Panc1 (cell line): ENCODE measurements around the gene GOLGA8B. TPM values are rescaled to one million over a fixed set of nuclear protein-coding genes. Genes with fewer than 3 reads are reported as not detected.

Source experiments
- ATAC-seq: fragments of 200-7000 bp; cut with Tn5 transposase; 2 replicates; pipeline ENCODE4 v1.9.1; 2020; ENCODE audit warnings: mild to moderate bottlenecking, moderate library complexity
- BruUV-seq: library from RNA; stranded (reverse); fragments of 400-500 nt; replicated peaks from 2 replicates; lab custom pipeline; 2021; lab: Mats Ljungman, UMichigan
- CTCF ChIA-PET: fragments of 300-600 bp; sonication (Branson Sonifier 250); formaldehyde crosslinking; loops from one replicate; lab custom pipeline; 2022; ENCODE audit warnings: antibody characterized with exemption; lab: Charles Lee
- POLR2A ChIA-PET: fragments of 300-600 bp; sonication (Branson Sonifier 250); formaldehyde crosslinking; loops from one replicate; lab custom pipeline; 2022; ENCODE audit warnings: antibody characterized with exemption; lab: Charles Lee
- DNase-seq: peaks from one replicate; pipeline ENCODE4 v3.0.0-alpha.2; 2010; ENCODE audit warnings: low read depth, low spot score
- H3K27ac ChIP-seq: 2 replicates; pipeline ENCODE4 v1.5.1; 2011; ENCODE audit warnings: mild to moderate bottlenecking, low read length, inconsistent platforms
- H3K27me3 ChIP-seq: fragments of 200-500 bp; sonication (Bioruptor generic); 2 replicates; pipeline ENCODE4 v1.6.0; 2014; ENCODE audit warnings: low read length, inconsistent platforms; ENCODE audit not compliant: control insufficient read depth, insufficient read depth
- H3K36me3 ChIP-seq: fragments of 200-500 bp; sonication (Bioruptor generic); 2 replicates; pipeline ENCODE4 v1.5.1; 2014; ENCODE audit warnings: inconsistent platforms, mild to moderate bottlenecking, low read length, moderate library complexity; ENCODE audit not compliant: control insufficient read depth, insufficient read depth
- H3K4me1 ChIP-seq: 2 replicates; pipeline ENCODE4 v1.5.1; 2011; ENCODE audit warnings: inconsistent platforms, mild to moderate bottlenecking, low read length, moderate library complexity; ENCODE audit not compliant: control insufficient read depth, insufficient read depth
- H3K4me3 ChIP-seq, 2 experiments: 2 replicates each; pipeline ENCODE4 v1.5.1; 2011 to 2012; ENCODE audit warnings: low read depth in 2 of 2, low read length in 2 of 2, mild to moderate bottlenecking in 2 of 2, inconsistent platforms in 1 of 2, moderate library complexity in 1 of 2
- H3K9me3 ChIP-seq: fragments of 200-500 bp; sonication (Bioruptor generic); 2 replicates; pipeline ENCODE4 v1.5.1; 2014; ENCODE audit warnings: low read depth, mild to moderate bottlenecking, inconsistent platforms, low read length, moderate library complexity; ENCODE audit not compliant: control insufficient read depth, insufficient read depth
- CTCF ChIP-seq: fragments of 450-650 bp; IDR thresholded peaks from 2 replicates; pipeline ENCODE4 v1.5.1; 2017; ENCODE audit warnings: mild to moderate bottlenecking
- POLR2AphosphoS5 ChIP-seq: IDR thresholded peaks from 2 replicates; pipeline ENCODE4 v1.6.1; 2012; ENCODE audit warnings: mild to moderate bottlenecking, low read depth, low read length, moderate library complexity
- SIN3A ChIP-seq: IDR thresholded peaks from 2 replicates; pipeline ENCODE4 v1.6.1; 2012; ENCODE audit warnings: low read depth, mild to moderate bottlenecking, low read length, moderate library complexity, borderline replicate concordance; ENCODE audit not compliant: insufficient read depth
- in situ Hi-C: cut with HindIII; loops from 2 replicates; pipeline ENCODE4 v1.10.0; 2016; ENCODE audit warnings: low sequenced_read_pairs, low pct_unique_long_range_greater_than_20kb
- intact Hi-C: fragments of 100-400 bp; cut with micrococcal nuclease; formaldehyde crosslinking; loops from one replicate; pipeline ENCODE4 v1.10.0; 2022; ENCODE audit not compliant: unreplicated experiment
- total RNA-seq: library from RNA; stranded (reverse); gene quantifications from one replicate; pipeline ENCODE4 v1.2.1, GENCODE V29; 2021; ENCODE audit not compliant: unreplicated experiment
- TF ChIP-seq, protein P1 (sequence below), 2 experiments: IDR thresholded peaks; 2 replicates each; pipeline ENCODE4 v1.6.1; 2011 to 2012; ENCODE audit warnings: low read depth in 2 of 2, control low read depth in 1 of 2, low read length in 1 of 2, mild to moderate bottlenecking in 1 of 2, moderate library complexity in 1 of 2; ENCODE audit not compliant: insufficient read depth in 1 of 2

GOLGA8B gene
- total RNA-seq, 1 experiment from 2014 or later, result 161 TPM

DNA sequence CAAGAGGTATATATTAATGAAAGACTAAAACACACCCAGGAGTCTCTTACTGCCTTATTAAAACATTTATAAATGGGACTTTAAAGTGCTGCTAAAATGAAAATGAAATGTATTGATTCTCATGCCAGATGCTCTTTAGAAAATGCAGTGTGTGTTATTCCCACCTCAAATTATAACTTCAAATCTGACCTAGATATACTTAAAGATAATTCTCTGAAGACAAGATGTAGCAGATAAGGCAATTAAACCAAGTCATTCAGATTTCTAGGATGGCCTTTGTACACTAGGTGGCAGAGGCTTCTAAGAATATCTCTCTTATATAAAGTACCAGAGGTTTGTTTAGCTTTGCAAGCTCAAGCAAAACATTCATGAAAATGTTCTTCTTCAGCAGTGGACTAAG is 26.9 kb upstream of the GOLGA8B start:
- ATAC-seq (peak; percentile 81), DNase-seq (no peak)
- BruUV-seq, result no TSS peak
- Histone ChIP-seq H3K36me3 (no peaks in the 10 kb centered on the region), H3K9me3 (no peaks in the 10 kb centered on the region), H3K27ac (no peak overlapping the region), H3K4me1 (no peaks in the 10 kb centered on the region), H3K4me3 (no peak overlapping the region), H3K27me3 (peaks cover 13% of the 10 kb centered on the region)
- in situ Hi-C loops, result no loop called here
- CTCF ChIA-PET, result interaction anchor here (0.7 to 1.1 kb wide), 4 partner anchors 11 to 313 kb away, joined by 3 read pairs; no protein-coding TSS in a partner anchor
- TF ChIP-seq, protein P1, sequence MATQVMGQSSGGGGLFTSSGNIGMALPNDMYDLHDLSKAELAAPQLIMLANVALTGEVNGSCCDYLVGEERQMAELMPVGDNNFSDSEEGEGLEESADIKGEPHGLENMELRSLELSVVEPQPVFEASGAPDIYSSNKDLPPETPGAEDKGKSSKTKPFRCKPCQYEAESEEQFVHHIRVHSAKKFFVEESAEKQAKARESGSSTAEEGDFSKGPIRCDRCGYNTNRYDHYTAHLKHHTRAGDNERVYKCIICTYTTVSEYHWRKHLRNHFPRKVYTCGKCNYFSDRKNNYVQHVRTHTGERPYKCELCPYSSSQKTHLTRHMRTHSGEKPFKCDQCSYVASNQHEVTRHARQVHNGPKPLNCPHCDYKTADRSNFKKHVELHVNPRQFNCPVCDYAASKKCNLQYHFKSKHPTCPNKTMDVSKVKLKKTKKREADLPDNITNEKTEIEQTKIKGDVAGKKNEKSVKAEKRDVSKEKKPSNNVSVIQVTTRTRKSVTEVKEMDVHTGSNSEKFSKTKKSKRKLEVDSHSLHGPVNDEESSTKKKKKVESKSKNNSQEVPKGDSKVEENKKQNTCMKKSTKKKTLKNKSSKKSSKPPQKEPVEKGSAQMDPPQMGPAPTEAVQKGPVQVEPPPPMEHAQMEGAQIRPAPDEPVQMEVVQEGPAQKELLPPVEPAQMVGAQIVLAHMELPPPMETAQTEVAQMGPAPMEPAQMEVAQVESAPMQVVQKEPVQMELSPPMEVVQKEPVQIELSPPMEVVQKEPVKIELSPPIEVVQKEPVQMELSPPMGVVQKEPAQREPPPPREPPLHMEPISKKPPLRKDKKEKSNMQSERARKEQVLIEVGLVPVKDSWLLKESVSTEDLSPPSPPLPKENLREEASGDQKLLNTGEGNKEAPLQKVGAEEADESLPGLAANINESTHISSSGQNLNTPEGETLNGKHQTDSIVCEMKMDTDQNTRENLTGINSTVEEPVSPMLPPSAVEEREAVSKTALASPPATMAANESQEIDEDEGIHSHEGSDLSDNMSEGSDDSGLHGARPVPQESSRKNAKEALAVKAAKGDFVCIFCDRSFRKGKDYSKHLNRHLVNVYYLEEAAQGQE (IDR thresholded peaks at IDR 0.05; ENCODE audit: insufficient read depth in 1 of 2, low read depth in 2 of 2, low read length in 1 of 2), result no peak
- TF ChIP-seq CTCF, result peak; percentile 47; the same call in 1 of the 2 replicates
- no peak for TF ChIP-seq POLR2AphosphoS5
- POLR2A ChIA-PET, result no interaction called here
- intact Hi-C loops, result loop anchor here (2.0 to 10.0 kb wide), 2 partner anchors 214 to 310 kb away; no protein-coding TSS in a partner anchor

- ATAC-seq, result no peak
- DNase-seq, result no peak
- Histone ChIP-seq H3K27me3 (peaks cover 13% of the 10 kb centered on the region), H3K9me3 (no peaks in the 10 kb centered on the region), H3K36me3 (no peaks in the 10 kb centered on the region), H3K4me3 (no peak overlapping the region), H3K4me1 (no peaks in the 10 kb centered on the region), H3K27ac (no peak overlapping the region)
- no TSS peak for BruUV-seq
- intact Hi-C loops (loop anchor here (2.0 to 10.0 kb wide), 2 partner anchors 215 to 311 kb away; no protein-coding TSS in a partner anchor), in situ Hi-C loops (no loop called here)
- POLR2A ChIA-PET, result no interaction called here
- CTCF ChIA-PET, result interaction anchor here (0.7 to 1.1 kb wide), 2 partner anchors 12 to 311 kb away, joined by 3 read pairs; no protein-coding TSS in a partner anchor
- no peak for TF ChIP-seq SIN3A
- TF ChIP-seq CTCF, result no peak
- TF ChIP-seq, protein P1 (IDR thresholded peaks at IDR 0.05; ENCODE audit: insufficient read depth in 1 of 2, low read depth in 2 of 2, low read length in 1 of 2), result no peak
Observed at GRCh38 chr15:34609102-34610057, 25.9 kb upstream of the GOLGA8B start.
